ENCODE data around the gene RAD18.

- TF ChIP-seq EZH2 (IDR thresholded peaks at IDR 0.05; ENCODE audit: insufficient read depth, poor library complexity, severe bottlenecking), result no peak
- no peak for TF ChIP-seq EZH2phosphoT487 (IDR thresholded peaks at IDR 0.05; ENCODE audit: insufficient read depth, low read depth)
Observed at GRCh38 chr3:8845641-8846040, 117.6 kb downstream of the RAD18 start.
